Measurements from ENCODE around the gene GATA2.

GRCh38 chr3:128504963-128505730, 12.1 kb upstream of the GATA2 start:
- TF ChIP-seq CTCF (IDR thresholded peaks at IDR 0.05; ENCODE audit: insufficient read depth, low read length, poor library complexity, severe bottlenecking) (no peak), EZH2phosphoT487 (conservative IDR thresholded peaks at IDR 0.05; ENCODE audit: low read length) (no peak)

All from SU-DHL-6 (cell line).